HG03139 (cell line): Measurements from ENCODE around the gene ATG4A.

Experiments
- ATAC-seq: cut with Tn5 transposase; IDR thresholded peaks from one replicate; pipeline ENCODE4 v1.9.1; 2021; ENCODE audit not compliant: unreplicated experiment

Gene ATG4A

GRCh38 chrX:108121291-108121690, 29.7 kb downstream of the ATG4A start:
- no peak for ATAC-seq

- ATAC-seq = no peak
Measured at GRCh38 chrX:108122748-108123147, 31.2 kb downstream of the ATG4A start.

GRCh38 chrX:108123591-108124366, 32.2 kb downstream of the ATG4A start:
- ATAC-seq = no peak

GRCh38 chrX:108126661-108127060, 35.1 kb downstream of the ATG4A start:
- ATAC-seq = no peak

GRCh38 chrX:108127152-108127551, 35.6 kb downstream of the ATG4A start:
- no peak for ATAC-seq

- ATAC-seq = no peak
Measured at GRCh38 chrX:108130889-108131288, 39.3 kb downstream of the ATG4A start.

- no peak for ATAC-seq
Measured at GRCh38 chrX:108131471-108131870, 39.9 kb downstream of the ATG4A start.

- no peak for ATAC-seq
Measured at GRCh38 chrX:108132034-108132433, 40.5 kb downstream of the ATG4A start.

GRCh38 chrX:108132876-108133275, 41.3 kb downstream of the ATG4A start:
- ATAC-seq = no peak

- ATAC-seq = no peak
Measured at GRCh38 chrX:108134724-108135123, 43.1 kb downstream of the ATG4A start.

- no peak for ATAC-seq
Measured at GRCh38 chrX:108138814-108139702, 47.5 kb downstream of the ATG4A start.

- ATAC-seq = no peak
Measured at GRCh38 chrX:108148524-108148923, 56.9 kb downstream of the ATG4A start.

- ATAC-seq = no peak
Measured at GRCh38 chrX:108156082-108156481, 64.5 kb downstream of the ATG4A start.

- ATAC-seq = no peak
Measured at GRCh38 chrX:108156934-108157466, 65.4 kb downstream of the ATG4A start.

GRCh38 chrX:108157628-108158027, 66.0 kb downstream of the ATG4A start:
- no peak for ATAC-seq

- no peak for ATAC-seq
Measured at GRCh38 chrX:108159028-108159670, 67.6 kb downstream of the ATG4A start.

GRCh38 chrX:108160309-108160708, 68.7 kb downstream of the ATG4A start:
- no peak for ATAC-seq

- no peak for ATAC-seq
Measured at GRCh38 chrX:108162265-108162664, 70.7 kb downstream of the ATG4A start.

- no peak for ATAC-seq
Measured at GRCh38 chrX:108163333-108164082, 71.9 kb downstream of the ATG4A start.

GRCh38 chrX:108165383-108166111, 74.0 kb downstream of the ATG4A start:
- ATAC-seq = no peak
